Measurements from ENCODE around the gene RFTN1. TPM values are rescaled to one million over a fixed set of nuclear protein-coding genes. Genes with fewer than 3 reads are reported as not detected.

RFTN1 gene
- total and polyA plus RNA-seq, 2 of the 8 experiments (the other 6 are each of a cell fraction or from before 2014, with no cell fraction given): 4.6 to 6.7 TPM

DNA sequence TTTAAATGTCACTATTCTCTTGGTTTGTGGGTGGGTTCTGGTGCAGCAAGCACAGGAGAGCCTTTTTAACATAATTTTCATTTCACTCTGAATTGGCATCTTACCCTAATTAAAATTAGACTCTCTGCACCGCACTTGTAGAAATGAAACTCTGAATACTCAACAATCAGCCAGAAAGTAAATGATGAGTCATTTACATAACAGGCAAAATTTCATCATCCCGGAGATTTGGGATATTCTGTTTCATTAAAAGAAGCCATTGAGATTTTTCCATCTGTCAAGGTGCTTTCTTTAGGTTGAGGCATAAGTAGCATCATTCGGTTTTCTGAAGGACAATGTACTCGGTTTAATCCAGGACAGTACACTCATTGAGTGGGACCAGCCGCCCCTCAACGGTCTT lies 111.0 kb downstream of the RFTN1 start:
- H3K4me2 ChIP-seq (ENCODE audit: insufficient read depth in 1 of 2, low read depth in 2 of 2, low read length in 2 of 2): no peak overlapping the region
- H2AK5ac ChIP-seq (ENCODE audit: low read depth, low read length): no peak overlapping the region
- no peak overlapping the region for H3K9ac ChIP-seq (replicated peaks in 1 of 4; ENCODE audit: extremely low read depth in 1 of 4, low read depth in 3 of 4, low read length in 3 of 4)
- H2BK5ac ChIP-seq (ENCODE audit: low read depth, low read length): no peak overlapping the region
- H3K4me3 ChIP-seq (ENCODE audit: extremely low read depth in 1 of 4, insufficient read depth in 2 of 4, low read depth in 3 of 4, low read length in 4 of 4): no peak overlapping the region
- ChIA-PET CTCF (ENCODE audit: partially characterized antibody) (interaction anchor here (1.3 kb wide), 1 partner anchor 44 kb away, joined by 3 read pairs; no protein-coding TSS in a partner anchor), POLR2A (ENCODE audit: partially characterized antibody) (no interaction called here)
- no peak overlapping the region for H4K91ac ChIP-seq (replicated peaks; ENCODE audit: insufficient read length, low read length)
- no peak overlapping the region for H2BK15ac ChIP-seq (ENCODE audit: low read length)
- H3K4ac ChIP-seq (replicated peaks; ENCODE audit: insufficient read length, low read depth, low read length): no peak overlapping the region
- H3K79me2 ChIP-seq (ENCODE audit: control insufficient read depth in 1 of 2, insufficient read depth in 2 of 2, low read length in 2 of 2): no peaks in the 10 kb centered on the region
- 98% methylated on average over 6 of the region's 6 CpGs; no CpG with 5 or more reads in 1 of the 2 experiments for WGBS, 2 experiments (ENCODE audit: extremely low coverage in 1 of 2, insufficient coverage in 1 of 2, insufficient read length in 1 of 2, insufficient replicate concordance in 2 of 2, low coverage in 1 of 2, low lambda C conversion rate in 2 of 2, missing lambda C conversion rate in 1 of 2)
- no peak overlapping the region for H3K14ac ChIP-seq (ENCODE audit: insufficient read length)
- H3K23me2 ChIP-seq (ENCODE audit: low read depth, low read length): no peaks in the 10 kb centered on the region
- H3K4me1 ChIP-seq (replicated peaks in 1 of 4; ENCODE audit: control insufficient read depth in 3 of 4, insufficient read depth in 4 of 4, low read length in 3 of 4): peaks cover 0 to 6% (median 2%) of the 10 kb centered on the region in 4 experiments; a peak in 4 of 7 replicates
- H3K36me3 ChIP-seq (ENCODE audit: control insufficient read depth in 2 of 4, insufficient read depth in 4 of 4, low read length in 3 of 4): no peaks in the 10 kb centered on the region
- no peak overlapping the region for H4K8ac ChIP-seq (ENCODE audit: extremely low read depth, insufficient read depth, low read length)
- no peaks in the 10 kb centered on the region for H3K27me3 ChIP-seq (replicated peaks in 1 of 4; ENCODE audit: control insufficient read depth in 3 of 4, extremely low read depth in 1 of 4, insufficient read depth in 3 of 4, low read length in 3 of 4)
- no peak overlapping the region for H4K5ac ChIP-seq (ENCODE audit: insufficient read length, low read depth, low read length)
- H2BK20ac ChIP-seq (ENCODE audit: low read length): no peak overlapping the region
- no peak overlapping the region for H2BK12ac ChIP-seq (ENCODE audit: low read depth, low read length)
- H3K23ac ChIP-seq (ENCODE audit: insufficient read length): no peak overlapping the region
- H3K18ac ChIP-seq (ENCODE audit: extremely low read depth, low read length): no peak overlapping the region
- no peak overlapping the region for H2AFZ ChIP-seq (ENCODE audit: low read length)
- H3K56ac ChIP-seq (replicated peaks; ENCODE audit: insufficient read length, low read depth, low read length): no peak overlapping the region
- no peaks in the 10 kb centered on the region for H3K9me3 ChIP-seq (ENCODE audit: insufficient read depth in 2 of 2, low read depth in 1 of 2, low read length in 1 of 2)
- no peak overlapping the region for H3K27ac ChIP-seq (ENCODE audit: low read depth, low read length)
- no peaks in the 10 kb centered on the region for H3K79me1 ChIP-seq (ENCODE audit: low read depth, low read length)
- no peak overlapping the region for H2BK120ac ChIP-seq (replicated peaks; ENCODE audit: low read depth, low read length)
- DNase-seq (ENCODE audit: low read depth in 1 of 2, low spot score in 2 of 2) (no peak), FAIRE-seq (no peak)
- no peaks in the 10 kb centered on the region for H4K20me1 ChIP-seq (replicated peaks in 1 of 2; ENCODE audit: control insufficient read depth in 1 of 2, insufficient read depth in 2 of 2, low read length in 2 of 2)
- TF ChIP-seq KDM5A (IDR thresholded peaks at IDR 0.05; ENCODE audit: low read length) (no peak), CTBP2 (IDR thresholded peaks at IDR 0.05; ENCODE audit: borderline replicate concordance, insufficient read depth, insufficient read length, low read length) (no peak), TBP (IDR thresholded peaks at IDR 0.05; ENCODE audit: low read depth, low read length) (no peak), RBBP5 (IDR thresholded peaks at IDR 0.05; ENCODE audit: borderline replicate concordance, low read depth, low read length) (no peak), PHF8 (conservative IDR thresholded peaks at IDR 0.05; ENCODE audit: low read depth, low read length) (no peak), CBX5 (IDR thresholded peaks at IDR 0.05; ENCODE audit: low read depth, low read length) (no peak), RXRA (IDR thresholded peaks at IDR 0.05; ENCODE audit: insufficient read depth, low read depth, low read length) (no peak), EP300 (IDR thresholded peaks at IDR 0.05; ENCODE audit: borderline replicate concordance in 1 of 2, low read depth in 2 of 2, low read length in 2 of 2) (no peak), SIN3A (conservative IDR thresholded peaks at IDR 0.05 in 1 of 2, IDR thresholded peaks at IDR 0.05 in 1 of 2; ENCODE audit: low read depth in 1 of 2, low read length in 2 of 2) (no peak), EGR1 (IDR thresholded peaks at IDR 0.05; ENCODE audit: borderline replicate concordance, low read depth, low read length) (no peak), SIX5 (IDR thresholded peaks at IDR 0.05; ENCODE audit: low read depth, low read length) (no peak)
- TF ChIP-seq, protein P1, sequence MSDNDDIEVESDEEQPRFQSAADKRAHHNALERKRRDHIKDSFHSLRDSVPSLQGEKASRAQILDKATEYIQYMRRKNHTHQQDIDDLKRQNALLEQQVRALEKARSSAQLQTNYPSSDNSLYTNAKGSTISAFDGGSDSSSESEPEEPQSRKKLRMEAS (IDR thresholded peaks at IDR 0.05): no peak
- TF ChIP-seq, protein P2, sequence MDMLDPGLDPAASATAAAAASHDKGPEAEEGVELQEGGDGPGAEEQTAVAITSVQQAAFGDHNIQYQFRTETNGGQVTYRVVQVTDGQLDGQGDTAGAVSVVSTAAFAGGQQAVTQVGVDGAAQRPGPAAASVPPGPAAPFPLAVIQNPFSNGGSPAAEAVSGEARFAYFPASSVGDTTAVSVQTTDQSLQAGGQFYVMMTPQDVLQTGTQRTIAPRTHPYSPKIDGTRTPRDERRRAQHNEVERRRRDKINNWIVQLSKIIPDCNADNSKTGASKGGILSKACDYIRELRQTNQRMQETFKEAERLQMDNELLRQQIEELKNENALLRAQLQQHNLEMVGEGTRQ (IDR thresholded peaks at IDR 0.05; ENCODE audit: low read length): no peak

All from H1 (cell line).